GM23248 (cell line): ENCODE measurements around the gene KDM8. TPM values are rescaled to one million over a fixed set of nuclear protein-coding genes. Genes with fewer than 3 reads are reported as not detected.
A peak's percentile ranks its signal among the peaks of the same experiment; 100 is the strongest.

Source experiments
- DNase-seq: peaks from one replicate; pipeline ENCODE4 v3.0.0-alpha.2; 2015
- H2AFZ ChIP-seq: fragments of 200-600 bp; sonication (generic); 2 replicates; pipeline ENCODE4 v1.6.1; 2016; ENCODE audit warnings: antibody characterized with exemption
- H3F3A ChIP-seq: fragments of 200-600 bp; sonication (generic); 2 replicates; pipeline ENCODE4 v1.6.1; 2016; ENCODE audit warnings: mild to moderate bottlenecking, antibody characterized with exemption, mixed run types; ENCODE audit not compliant: insufficient read depth
- H3K27ac ChIP-seq: fragments of 200-600 bp; sonication (generic); 2 replicates; pipeline ENCODE4 v1.5.1; 2016; ENCODE audit warnings: mild to moderate bottlenecking
- H3K27me3 ChIP-seq: fragments of 200-600 bp; sonication (generic); replicated peaks from 2 replicates; pipeline ENCODE4 v1.6.1; 2016; ENCODE audit warnings: mild to moderate bottlenecking; ENCODE audit not compliant: insufficient read depth
- H3K36me3 ChIP-seq: fragments of 200-600 bp; sonication (generic); 2 replicates; pipeline ENCODE4 v1.6.1; 2016; ENCODE audit warnings: low read depth, mild to moderate bottlenecking
- H3K4me1 ChIP-seq: fragments of 200-600 bp; sonication (generic); 2 replicates; pipeline ENCODE4 v1.6.1; 2016; ENCODE audit warnings: mild to moderate bottlenecking; ENCODE audit not compliant: insufficient read depth
- H3K4me2 ChIP-seq: fragments of 200-600 bp; sonication (generic); one replicate; pipeline ENCODE4 v1.6.1; 2016; ENCODE audit warnings: mild to moderate bottlenecking; ENCODE audit not compliant: unreplicated experiment
- H3K4me3 ChIP-seq: fragments of 200-600 bp; sonication (generic); 2 replicates; pipeline ENCODE4 v1.5.1; 2016; ENCODE audit warnings: mild to moderate bottlenecking
- H3K79me2 ChIP-seq: fragments of 200-600 bp; sonication (generic); 2 replicates; pipeline ENCODE4 v1.6.1; 2016; ENCODE audit warnings: mild to moderate bottlenecking; ENCODE audit not compliant: insufficient read depth
- H3K9ac ChIP-seq: fragments of 200-600 bp; sonication (generic); 2 replicates; pipeline ENCODE4 v1.6.1; 2016; ENCODE audit warnings: mild to moderate bottlenecking
- H3K9me2 ChIP-seq: fragments of 200-600 bp; sonication (generic); 2 replicates; pipeline ENCODE4 v1.6.1; 2016; ENCODE audit warnings: mixed run types, mild to moderate bottlenecking, moderate library complexity; ENCODE audit not compliant: insufficient read depth
- H3K9me3 ChIP-seq: fragments of 200-600 bp; sonication (generic); one replicate; pipeline ENCODE4 v1.6.1; 2017; ENCODE audit warnings: low read depth
- H4K20me1 ChIP-seq: fragments of 200-600 bp; sonication (generic); 2 replicates; pipeline ENCODE4 v1.6.0; 2016; ENCODE audit not compliant: insufficient read depth
- EZH2 ChIP-seq: fragments of 200-600 bp; sonication (generic); IDR thresholded peaks from 2 replicates; pipeline ENCODE4 v1.6.1; 2018; ENCODE audit warnings: antibody characterized with exemption, mild to moderate bottlenecking; ENCODE audit not compliant: insufficient read depth, poor library complexity, severe bottlenecking
- EZH2phosphoT487 ChIP-seq: fragments of 200-600 bp; sonication (generic); IDR thresholded peaks from 2 replicates; pipeline ENCODE4 v1.6.1; 2018; ENCODE audit warnings: antibody characterized with exemption, moderate library complexity, mild to moderate bottlenecking, low read depth; ENCODE audit not compliant: insufficient read depth
- WGBS, 2 experiments: methylation state at CpG; one replicate each; pipeline ENCODE4 v1.1.6; 2015 to 2017; ENCODE audit warnings: low lambda C conversion rate in 2 of 2, low coverage in 1 of 2; ENCODE audit errors: missing lambda C conversion rate in 2 of 2; 5-methylcytosine and 5-hydroxymethylcytosine counted together
- in situ Hi-C: fragments of 300-500 bp; cut with MboI; formaldehyde crosslinking; loops from 2 replicates; pipeline ENCODE4 v1.15.0; 2020
- polyA plus RNA-seq: library from polyadenylated mRNA; unstranded; fragments of >200 nt; fragmentation: Nextera tagmentation; extraction: Ambion mirVana; gene quantifications from 2 replicates; pipeline ENCODE4 v1.2.1, GENCODE V29; 2016
- total RNA-seq: library from RNA; depleted of rRNA; stranded (reverse); fragments of >200 nt; shearing (Covaris generic); gene quantifications from 2 replicates; pipeline ENCODE4 v1.2.3, GENCODE V29; 2014

The KDM8 gene
- total and polyA plus RNA-seq, 2 experiments from 2014 or later: 2.5 to 3.5 TPM

DNA sequence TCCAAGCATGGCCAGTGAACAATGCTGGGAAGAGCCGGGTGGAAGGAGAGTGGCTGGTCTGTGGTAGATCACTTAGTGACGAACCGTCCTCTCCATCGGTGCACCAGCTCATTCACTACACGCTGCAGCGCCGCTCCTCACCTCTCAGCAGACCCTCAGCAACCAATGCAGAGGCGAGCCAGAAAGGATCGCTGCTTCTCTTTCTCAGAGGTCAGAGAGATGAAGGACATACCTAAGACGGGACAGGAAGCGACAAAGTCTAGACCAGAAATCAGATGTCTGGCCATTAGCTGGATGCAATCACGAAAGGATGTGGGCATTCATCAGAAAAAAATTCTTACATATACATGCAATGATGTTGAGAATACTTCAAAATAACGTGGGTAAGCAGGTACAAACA, 38.3 kb downstream of the KDM8 start:
- Histone ChIP-seq H3K9me2 (no peaks in the 10 kb centered on the region), H3K4me3 (no peak overlapping the region), H3K9ac (no peak overlapping the region), H3K4me2 (peak overlapping the region; percentile 45), H3K27ac (no peak overlapping the region), H4K20me1 (no peaks in the 10 kb centered on the region), H3K27me3 (no peaks in the 10 kb centered on the region), H3K79me2 (peaks cover 15% of the 10 kb centered on the region; the same call in 1 of the 2 replicates), H3K36me3 (no peaks in the 10 kb centered on the region), H3K9me3 (no peaks in the 10 kb centered on the region), H3K4me1 (peaks cover 57% of the 10 kb centered on the region), H3F3A (peaks cover 49% of the 10 kb centered on the region), H2AFZ (no peak overlapping the region)
- no peak for DNase-seq
- TF ChIP-seq EZH2phosphoT487: no peak
- no peak for TF ChIP-seq EZH2
- in situ Hi-C loops: no loop called here
- 81 to 83% methylated on average over 13 of the region's 13 CpGs for WGBS, 2 experiments

DNA sequence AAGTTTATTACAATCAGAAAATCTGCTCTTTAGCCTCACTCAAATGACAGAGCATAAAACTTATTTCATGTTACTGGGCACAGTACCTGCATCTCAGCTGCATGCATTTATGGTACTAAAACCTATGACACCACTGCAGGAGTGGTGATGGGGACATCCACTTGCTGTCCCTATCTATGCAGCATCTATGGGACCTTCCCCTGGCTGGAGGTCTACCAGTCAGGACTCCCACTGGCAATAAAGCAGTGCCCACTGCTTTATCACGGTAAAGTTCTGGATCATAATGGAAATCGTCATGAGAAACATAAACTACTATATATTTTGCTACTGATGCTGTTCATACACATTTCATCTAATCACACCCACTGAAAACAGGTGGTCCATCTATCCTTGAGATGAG, 39.1 kb downstream of the KDM8 start:
- Histone ChIP-seq H3K79me2 (peaks cover 17% of the 10 kb centered on the region; the same call in 1 of the 2 replicates), H2AFZ (no peak overlapping the region), H3K4me1 (peaks cover 52% of the 10 kb centered on the region), H3K9ac (peak overlapping the region; percentile 48), H3K9me3 (no peaks in the 10 kb centered on the region), H3K27ac (peak overlapping the region; percentile 45), H3K27me3 (no peaks in the 10 kb centered on the region), H3F3A (peaks cover 47% of the 10 kb centered on the region), H3K4me2 (peak overlapping the region; percentile 45), H3K9me2 (no peaks in the 10 kb centered on the region), H4K20me1 (no peaks in the 10 kb centered on the region), H3K36me3 (no peaks in the 10 kb centered on the region), H3K4me3 (peak overlapping the region; percentile 26; the same call in 1 of the 2 replicates)
- in situ Hi-C loops: no loop called here
- TF ChIP-seq EZH2 (no peak), EZH2phosphoT487 (no peak)
- 98 to 100% methylated on average over 2 of the region's 2 CpGs for WGBS, 2 experiments
- no peak for DNase-seq

GRCh38 chr16:27242868-27243590, 39.7 kb downstream of the KDM8 start:
- Histone ChIP-seq H3K9ac (peak overlapping the region; percentile 48), H3K27me3 (no peaks in the 10 kb centered on the region), H3K4me1 (peaks cover 52% of the 10 kb centered on the region), H2AFZ (no peak overlapping the region), H3K79me2 (peaks cover 17% of the 10 kb centered on the region; the same call in 1 of the 2 replicates), H3K27ac (peak overlapping the region; percentile 45), H4K20me1 (no peaks in the 10 kb centered on the region), H3K9me2 (no peaks in the 10 kb centered on the region), H3K4me2 (peak overlapping the region; percentile 45), H3K36me3 (no peaks in the 10 kb centered on the region), H3K4me3 (peak overlapping the region; percentile 26), H3K9me3 (no peaks in the 10 kb centered on the region), H3F3A (peaks cover 50% of the 10 kb centered on the region)
- WGBS, 2 experiments: 27% methylated on average over 13 of the region's 13 CpGs
- DNase-seq: peak; percentile 87
- in situ Hi-C loops: no loop called here
- no peak for TF ChIP-seq EZH2
- TF ChIP-seq EZH2phosphoT487: no peak

DNA sequence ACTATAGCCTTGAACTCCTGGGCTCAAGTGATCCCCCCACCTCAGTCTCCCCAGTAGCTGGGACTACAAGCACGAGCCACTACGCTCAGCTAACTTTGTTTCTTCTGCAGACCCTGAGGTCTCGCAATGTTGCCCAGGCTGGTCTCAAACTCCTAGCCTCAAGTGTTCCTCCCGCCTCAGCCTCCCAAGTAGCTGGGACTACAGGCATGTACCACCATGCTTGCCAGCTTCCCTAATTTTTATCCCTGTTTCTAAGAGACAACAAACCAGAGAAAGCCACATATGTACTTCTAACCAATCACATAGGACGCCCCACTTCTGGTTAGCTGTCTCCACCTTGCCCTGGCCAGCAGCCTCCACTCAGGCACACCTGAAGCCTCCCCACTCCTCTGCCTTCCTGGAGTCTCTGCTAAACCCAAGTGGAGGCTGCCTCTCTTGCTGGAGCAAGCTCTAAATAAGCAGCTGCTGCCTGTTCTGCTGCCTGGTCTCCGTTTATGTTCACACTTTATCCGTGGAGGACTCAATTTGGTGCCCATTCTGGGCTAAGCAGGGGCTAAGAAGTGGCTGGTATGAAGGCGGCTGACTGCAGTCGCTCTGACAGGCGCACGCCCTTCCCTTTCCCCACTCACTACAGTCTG, 40.5 kb downstream of the KDM8 start:
- Histone ChIP-seq H3K4me1 (peaks cover 52% of the 10 kb centered on the region), H2AFZ (no peak overlapping the region), H3K4me3 (no peak overlapping the region), H3K27ac (peak overlapping the region; percentile 45), H3K36me3 (no peaks in the 10 kb centered on the region), H3K4me2 (no peak overlapping the region), H3K9me3 (no peaks in the 10 kb centered on the region), H3K27me3 (no peaks in the 10 kb centered on the region), H3K79me2 (peaks cover 20% of the 10 kb centered on the region; the same call in 1 of the 2 replicates), H4K20me1 (no peaks in the 10 kb centered on the region), H3K9me2 (no peaks in the 10 kb centered on the region), H3F3A (peaks cover 54% of the 10 kb centered on the region), H3K9ac (peak overlapping the region; percentile 48; the same call in 1 of the 2 replicates)
- no peak for DNase-seq
- in situ Hi-C loops: no loop called here
- TF ChIP-seq EZH2phosphoT487 (no peak), EZH2 (no peak)
- WGBS, 2 experiments: 92 to 94% methylated on average over 11 of the region's 11 CpGs
